DMS 273 (cell line): ENCODE data around the gene ELAC2.
"Not testable (repeated sequence)": the region's sequence is repeated elsewhere in the genome, so short reads cannot be mapped to it uniquely, and the experiment has no call there.

ENCODE experiments used
- DNase-seq: peaks from one replicate; lab custom pipeline; 2025; ENCODE audit not compliant: unreplicated experiment; lab: John Stamatoyannopoulos, UW

The ELAC2 gene

GRCh38 chr17:12993631-12994030 lies 24.2 kb downstream of the ELAC2 start:
- no peak for DNase-seq

DNA sequence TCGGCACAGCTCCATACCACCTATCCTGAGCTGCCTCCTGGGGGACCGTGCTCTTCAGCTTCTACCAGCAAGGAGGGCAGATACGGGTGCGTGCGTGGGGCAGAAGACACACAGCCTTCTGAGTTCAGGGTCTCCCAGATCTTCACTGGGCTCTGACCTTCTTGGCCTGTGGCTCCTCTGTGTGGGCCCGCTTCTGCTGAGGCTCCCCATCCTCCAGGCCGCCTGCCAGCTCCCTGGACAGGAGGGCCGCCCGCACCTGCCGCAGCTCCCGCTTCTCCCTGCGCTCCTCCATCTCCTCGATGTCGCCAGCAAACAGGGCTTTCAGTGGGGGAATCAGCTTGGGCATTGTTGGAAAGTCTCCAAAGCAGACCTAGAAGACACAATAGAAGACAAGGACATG lies 25.2 kb downstream of the ELAC2 start:
- DNase-seq, result no peak

GRCh38 chr17:12990926-12991325 lies 26.9 kb downstream of the ELAC2 start:
- DNase-seq, result no peak

GRCh38 chr17:12990041-12990808 lies 27.6 kb downstream of the ELAC2 start:
- DNase-seq, result peak; percentile 21

DNA sequence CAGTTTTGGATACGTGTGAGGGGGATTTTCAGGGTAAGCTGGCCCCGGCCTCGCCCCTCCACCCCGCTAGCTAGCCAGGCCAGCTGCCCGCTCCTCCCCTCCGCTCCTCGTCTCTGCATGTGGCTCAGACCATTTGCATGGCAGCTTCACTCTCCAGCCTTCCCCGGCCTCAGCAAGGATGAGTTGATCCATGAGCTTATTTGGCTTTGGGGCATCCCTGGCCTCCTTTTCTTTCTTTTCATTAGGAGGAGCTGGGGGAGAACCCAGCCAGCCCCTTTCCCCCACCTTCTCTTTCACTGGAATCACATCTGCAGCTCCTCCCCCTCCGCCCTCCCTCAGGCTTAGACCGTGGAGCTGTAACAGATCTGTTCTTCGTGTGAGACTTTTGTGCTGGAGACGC lies 30.7 kb downstream of the ELAC2 start:
- DNase-seq, result peak; percentile 23

- DNase-seq, result peak; percentile 93
These were observed 32.2 kb downstream of the ELAC2 start for GRCh38 chr17:12985431-12986293.

DNA sequence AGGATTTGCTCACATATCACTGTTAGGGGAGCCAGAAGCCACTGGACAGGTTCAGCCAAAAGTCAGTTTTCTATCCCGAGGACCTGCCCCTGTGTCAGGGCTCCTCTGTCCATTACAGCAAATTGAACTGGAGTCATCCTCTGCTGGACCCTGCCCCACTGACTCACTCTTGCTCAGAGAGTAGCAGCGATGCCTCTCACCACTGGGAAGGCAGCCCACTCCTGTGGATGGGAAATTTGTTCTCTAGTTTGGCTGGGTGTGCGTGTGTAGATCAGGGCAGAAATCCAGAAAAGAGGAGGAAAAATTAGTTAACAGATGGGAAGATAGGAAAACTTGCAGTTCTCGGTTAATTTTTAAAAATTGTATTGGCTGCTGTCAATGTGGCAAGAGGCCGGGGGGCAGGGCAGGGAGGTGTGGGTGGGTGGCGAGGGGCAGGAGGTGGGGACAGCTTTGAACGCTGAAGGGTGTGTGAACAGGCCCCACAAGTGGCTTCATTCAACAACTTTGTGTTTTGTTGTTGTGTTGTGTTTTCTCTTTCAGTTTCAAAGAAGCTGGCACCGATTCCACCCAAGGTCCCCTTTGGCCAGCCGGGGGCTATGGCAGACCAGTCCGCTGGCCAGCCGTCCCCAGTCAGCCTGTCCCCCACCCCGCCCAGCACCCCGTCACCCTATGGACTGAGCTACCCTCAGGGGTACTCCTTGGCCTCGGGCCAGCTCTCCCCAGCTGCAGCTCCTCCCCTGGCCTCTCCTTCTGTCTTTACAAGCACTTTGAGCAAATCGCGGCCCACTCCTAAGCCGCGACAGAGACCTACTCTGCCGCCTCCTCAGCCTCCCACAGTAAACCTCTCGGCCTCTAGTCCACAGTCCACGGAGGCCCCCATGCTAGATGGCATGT lies 33.6 kb downstream of the ELAC2 start:
- DNase-seq, result peak; percentile 63

GRCh38 chr17:12982224-12982623 lies 35.6 kb downstream of the ELAC2 start:
- no peak for DNase-seq

GRCh38 chr17:12979826-12980500 lies 37.9 kb downstream of the ELAC2 start:
- DNase-seq, result no peak

GRCh38 chr17:12979246-12979645 lies 38.6 kb downstream of the ELAC2 start:
- no peak for DNase-seq

DNA sequence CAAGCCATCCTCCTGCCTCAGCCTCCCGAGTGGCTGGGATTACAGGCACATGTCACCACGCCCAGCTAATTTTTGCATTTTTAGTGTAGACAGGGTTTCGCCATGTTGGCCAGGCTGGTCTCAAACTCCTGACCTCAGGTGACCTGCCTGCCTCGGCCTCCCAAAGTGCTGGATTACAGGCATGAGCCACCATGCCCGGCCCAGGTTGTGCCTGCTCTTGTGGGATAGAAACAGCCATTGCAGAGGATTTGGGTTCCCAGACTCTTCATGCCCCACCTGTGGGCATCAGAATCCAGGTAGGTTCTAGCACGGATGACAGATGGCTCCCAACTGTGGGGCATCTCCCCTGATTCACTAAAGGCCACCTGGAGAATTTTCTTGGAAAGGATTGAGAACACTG lies 39.0 kb downstream of the ELAC2 start:
- not testable (repeated sequence) for DNase-seq

DNA sequence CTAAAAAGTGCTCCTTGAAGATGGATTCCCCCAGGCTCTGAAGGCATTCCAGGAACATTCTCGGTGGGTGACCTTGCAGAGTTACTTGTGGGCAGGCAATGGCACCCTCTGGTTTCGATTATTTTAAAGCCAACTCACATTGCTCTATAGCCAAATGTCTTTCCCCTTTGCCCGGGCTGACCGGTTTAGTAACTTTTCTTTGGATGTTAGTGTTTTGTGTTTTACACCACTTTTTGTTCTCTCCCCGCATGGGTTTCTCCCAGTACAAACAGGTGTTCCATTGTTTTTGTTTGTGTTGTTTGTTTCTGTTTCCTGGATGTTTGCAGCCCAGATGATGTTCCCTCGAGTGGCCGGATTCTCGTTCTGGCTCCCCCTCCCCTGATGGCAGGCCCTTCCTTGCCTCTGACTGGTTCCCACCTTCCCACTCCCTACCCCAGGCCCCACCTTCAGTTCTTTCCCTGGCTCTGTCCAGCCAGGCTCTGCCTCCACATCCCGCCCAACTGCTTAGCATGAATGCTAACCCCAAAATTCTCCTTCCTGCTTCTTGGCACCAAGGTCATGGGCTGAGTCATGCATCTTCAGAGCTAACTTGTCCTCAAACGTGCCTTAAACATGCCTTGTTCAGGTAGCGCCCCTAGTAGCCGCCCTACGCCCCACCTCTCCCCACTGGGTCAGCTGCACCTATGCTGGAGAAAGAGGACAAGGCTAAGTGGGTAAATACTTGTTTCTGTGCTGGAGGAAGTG lies 40.6 kb downstream of the ELAC2 start:
- no peak for DNase-seq

- peak; percentile 43 for DNase-seq
These were observed 43.8 kb downstream of the ELAC2 start for GRCh38 chr17:12974005-12974531.

- DNase-seq, result peak; percentile 59
These were observed 44.3 kb downstream of the ELAC2 start for GRCh38 chr17:12973496-12974004.

- no peak for DNase-seq
These were observed 49.9 kb downstream of the ELAC2 start for GRCh38 chr17:12967962-12968361.

DNA sequence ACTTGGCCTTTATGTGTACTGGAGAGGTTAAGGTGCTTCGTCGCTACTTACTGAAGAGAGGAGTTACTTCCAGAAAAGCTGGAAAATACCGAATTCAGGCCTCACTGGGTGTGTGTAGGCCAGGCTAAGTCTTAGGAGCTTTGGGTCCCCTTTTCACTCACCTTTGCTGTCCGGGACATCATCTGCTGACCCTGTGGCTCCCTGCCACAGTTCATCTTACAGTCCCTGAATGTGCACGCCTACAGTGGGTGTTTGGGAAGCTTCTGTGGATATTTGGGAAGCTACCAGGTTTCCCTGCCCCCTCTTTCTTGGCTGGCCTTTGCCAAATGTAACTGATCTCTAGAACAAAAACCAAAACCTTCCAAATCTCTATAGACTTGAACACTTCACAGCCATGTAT lies 51.4 kb downstream of the ELAC2 start:
- no peak for DNase-seq

DNA sequence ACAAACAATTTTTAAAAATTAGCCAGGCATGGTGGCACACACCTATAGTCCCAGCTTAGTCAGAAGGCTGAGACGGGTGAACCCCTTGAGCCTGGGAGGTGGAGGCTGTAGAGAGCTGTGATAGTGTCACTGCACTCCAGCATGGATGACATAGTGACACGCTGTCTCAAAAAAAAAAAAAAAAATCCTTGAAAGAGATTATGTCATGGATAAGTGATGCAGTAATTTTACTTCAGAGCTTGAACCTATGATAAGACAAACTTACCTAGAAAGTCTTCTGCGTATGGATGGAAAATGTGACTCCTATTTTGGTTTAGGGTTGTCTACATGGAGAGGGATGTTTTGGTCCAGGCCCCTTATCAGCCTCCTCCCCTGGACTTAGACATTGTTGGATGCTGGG lies 51.8 kb downstream of the ELAC2 start:
- no peak for DNase-seq

DNA sequence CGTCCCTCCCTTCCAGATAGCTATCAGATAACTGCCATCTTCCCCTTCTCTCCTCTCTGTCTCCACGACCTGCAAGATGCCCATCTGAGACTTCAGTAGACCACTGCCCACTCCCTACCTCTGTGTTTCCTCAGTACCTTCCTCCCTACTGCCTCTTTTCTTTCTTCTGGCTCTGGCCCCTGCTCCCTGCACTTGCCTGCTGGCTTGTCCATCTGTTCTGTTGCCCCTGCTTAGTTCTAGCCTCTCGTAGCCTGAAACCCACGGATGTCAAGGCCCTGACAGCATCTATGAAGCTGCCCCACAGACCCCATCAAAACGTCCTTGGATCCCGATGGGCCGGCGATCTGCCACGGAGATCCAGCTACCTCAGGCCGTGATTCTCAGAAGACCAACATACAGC lies 53.0 kb downstream of the ELAC2 start:
- DNase-seq, result no peak

DNA sequence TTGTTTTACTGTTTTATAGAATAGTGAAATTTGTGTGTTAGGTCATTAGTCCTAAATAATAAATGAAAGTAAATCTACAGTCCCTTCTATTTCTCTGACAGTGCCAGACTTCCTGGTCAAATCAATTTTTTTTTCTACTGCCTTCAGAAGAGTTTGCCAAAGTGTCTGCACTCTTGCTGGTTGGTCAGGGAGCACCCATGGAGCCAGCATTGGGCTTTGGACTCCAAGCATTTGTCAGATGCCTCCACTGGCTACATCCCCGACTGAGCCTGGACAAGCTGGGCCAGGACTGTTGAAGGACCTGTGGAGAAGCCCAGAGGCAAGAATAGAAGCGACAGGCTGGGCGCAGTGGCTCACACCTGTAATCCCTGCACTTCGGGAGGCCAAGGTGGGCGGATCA lies 53.7 kb downstream of the ELAC2 start:
- DNase-seq, result no peak

DNA sequence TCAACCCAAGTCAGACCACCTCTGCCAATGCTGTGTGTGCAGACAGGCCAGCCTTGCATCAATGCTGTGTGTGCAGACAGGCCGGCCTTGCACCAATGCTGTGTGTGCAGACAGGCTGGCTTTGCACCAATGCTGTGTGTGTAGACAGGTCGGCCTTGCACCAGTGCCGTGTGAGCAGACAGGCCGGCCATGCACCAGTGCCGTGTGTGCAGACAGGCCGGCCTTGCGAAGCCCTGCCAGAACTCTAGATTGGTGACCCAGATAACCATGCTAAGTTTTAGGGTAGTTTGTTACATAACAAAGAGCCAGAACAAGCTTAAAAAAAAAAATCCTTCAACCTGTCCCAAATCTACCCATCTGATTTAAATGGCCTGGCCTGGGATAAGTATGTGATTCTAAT lies 54.3 kb downstream of the ELAC2 start:
- DNase-seq, result no peak
